ENCODE results near the gene NFATC3.
"Not testable (repeated sequence)": the region's sequence is repeated elsewhere in the genome, so short reads cannot be mapped to it uniquely, and the experiment has no call there.

NFATC3 gene

GRCh38 chr16:68113765-68114240, 28.6 kb downstream of the NFATC3 start:
- H3K4me3 Mint-ChIP-seq, result no peak overlapping the region
- H3K27ac Mint-ChIP-seq, result peak overlapping the region; percentile 54

DNA sequence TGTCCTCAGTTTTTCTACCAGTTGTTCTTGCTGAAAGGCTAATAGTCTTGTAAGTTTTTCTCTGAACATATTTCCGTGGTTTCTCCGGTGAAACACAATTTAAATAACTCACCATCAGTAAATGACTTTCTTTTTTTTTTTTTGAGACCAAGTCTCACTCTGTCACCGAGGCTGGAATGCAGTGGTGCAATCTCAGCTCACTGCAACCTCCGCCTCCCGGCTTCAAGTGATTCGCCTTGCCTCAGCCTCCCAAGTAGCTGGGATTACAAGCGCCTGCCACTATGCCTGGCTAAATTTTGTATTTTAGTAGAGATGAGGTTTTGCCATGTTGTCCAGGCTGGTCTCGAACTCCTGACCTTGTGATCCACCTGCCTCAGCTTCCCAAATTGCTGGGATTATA, 29.8 kb downstream of the NFATC3 start:
- H3K27ac Mint-ChIP-seq, result peak overlapping the region; percentile 28
- H3K4me1 Mint-ChIP-seq (ENCODE audit: low read depth), result peaks cover 87% of the 10 kb centered on the region
- peaks cover 14% of the 10 kb centered on the region for H3K36me3 Mint-ChIP-seq
- H3K9me3 Mint-ChIP-seq (ENCODE audit: low read depth); H3K27me3 Mint-ChIP-seq; H3K4me3 Mint-ChIP-seq: not testable (repeated sequence)

More at GRCh38 chr16:68113765-68114240, 28.6 kb downstream of the NFATC3 start:
- Mint-ChIP-seq H3K36me3 (peaks cover 20% of the 10 kb centered on the region), H3K4me1 (ENCODE audit: low read depth) (peaks cover 87% of the 10 kb centered on the region), H3K27me3 (no peaks in the 10 kb centered on the region), H3K9me3 (ENCODE audit: low read depth) (peaks cover 5% of the 10 kb centered on the region)

DNA sequence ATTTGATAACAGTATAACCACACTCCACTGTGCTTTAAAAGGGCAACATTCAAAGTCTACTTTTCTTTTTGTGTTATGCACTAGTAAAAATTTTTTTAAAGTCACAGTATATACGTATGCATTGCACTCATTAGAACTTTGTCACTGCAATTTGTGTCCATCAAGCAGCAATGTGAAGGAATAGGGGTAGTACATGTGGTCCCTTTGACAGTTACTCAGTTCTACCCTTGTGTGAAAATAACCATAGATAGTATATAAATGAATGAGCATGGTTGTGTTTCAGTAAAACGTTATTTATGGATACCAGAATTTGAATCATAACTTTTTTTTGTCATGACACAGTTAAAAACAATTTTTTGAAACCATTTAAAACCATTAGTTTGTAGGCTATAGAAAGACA, 30.7 kb downstream of the NFATC3 start:
- peaks cover 9% of the 10 kb centered on the region for H3K36me3 Mint-ChIP-seq
- peaks cover 89% of the 10 kb centered on the region for H3K4me1 Mint-ChIP-seq (ENCODE audit: low read depth)
- peak overlapping the region; percentile 72 for H3K27ac Mint-ChIP-seq
- no peaks in the 10 kb centered on the region for H3K27me3 Mint-ChIP-seq
- peak overlapping the region; percentile 9 for H3K4me3 Mint-ChIP-seq
- no peaks in the 10 kb centered on the region for H3K9me3 Mint-ChIP-seq (ENCODE audit: low read depth)

- Mint-ChIP-seq H3K9me3 (ENCODE audit: low read depth) (no peaks in the 10 kb centered on the region), H3K27ac (peak overlapping the region; percentile 76), H3K4me3 (peak overlapping the region; percentile 40), H3K27me3 (no peaks in the 10 kb centered on the region), H3K36me3 (peaks cover 6% of the 10 kb centered on the region), H3K4me1 (ENCODE audit: low read depth) (peaks cover 89% of the 10 kb centered on the region)
Observed at GRCh38 chr16:68116256-68116867, 31.2 kb downstream of the NFATC3 start.

DNA sequence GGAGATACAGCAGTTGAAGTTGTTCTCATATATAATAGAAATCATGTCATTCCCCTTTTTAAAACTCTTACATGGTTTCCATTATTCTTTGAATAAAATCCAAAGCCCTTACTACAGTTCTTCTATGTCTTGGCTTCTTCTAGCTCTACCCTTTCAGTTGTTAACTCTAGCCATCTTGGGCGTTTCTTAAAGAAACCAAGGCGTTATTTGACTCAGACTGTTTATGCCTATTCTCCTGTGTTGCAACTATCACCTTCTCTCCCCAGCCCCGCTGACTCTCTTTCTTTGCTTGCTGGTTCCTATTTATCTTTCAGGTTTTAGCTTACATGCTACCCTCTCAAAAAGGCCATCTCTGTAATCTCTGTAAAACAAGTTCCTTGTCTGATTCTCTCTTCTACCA, 32.7 kb downstream of the NFATC3 start:
- H3K27ac Mint-ChIP-seq, result peak overlapping the region; percentile 18
- peaks cover 3% of the 10 kb centered on the region for H3K36me3 Mint-ChIP-seq
- H3K4me1 Mint-ChIP-seq (ENCODE audit: low read depth), result peaks cover 94% of the 10 kb centered on the region
- peak overlapping the region; percentile 17 for H3K4me3 Mint-ChIP-seq
- no peaks in the 10 kb centered on the region for H3K27me3 Mint-ChIP-seq
- no peaks in the 10 kb centered on the region for H3K9me3 Mint-ChIP-seq (ENCODE audit: low read depth)

GRCh38 chr16:68118954-68119353, 33.8 kb downstream of the NFATC3 start:
- H3K27me3 Mint-ChIP-seq, result not testable (repeated sequence)

GRCh38 chr16:68120496-68120895, 35.3 kb downstream of the NFATC3 start:
- H3K36me3 Mint-ChIP-seq; H3K27me3 Mint-ChIP-seq; H3K4me3 Mint-ChIP-seq; H3K9me3 Mint-ChIP-seq (ENCODE audit: low read depth): not testable (repeated sequence)
- Mint-ChIP-seq H3K27ac (peak overlapping the region; percentile 81), H3K4me1 (ENCODE audit: low read depth) (peaks cover 76% of the 10 kb centered on the region)

More at GRCh38 chr16:68118954-68119353, 33.8 kb downstream of the NFATC3 start:
- H3K4me1 Mint-ChIP-seq (ENCODE audit: low read depth), result peaks cover 85% of the 10 kb centered on the region
- H3K27ac Mint-ChIP-seq, result peak overlapping the region; percentile 81
- H3K9me3 Mint-ChIP-seq (ENCODE audit: low read depth); H3K4me3 Mint-ChIP-seq; H3K36me3 Mint-ChIP-seq: not testable (repeated sequence)

GRCh38 chr16:68126395-68126794, 41.2 kb downstream of the NFATC3 start:
- Mint-ChIP-seq H3K36me3 (peaks cover 4% of the 10 kb centered on the region), H3K27me3 (no peaks in the 10 kb centered on the region), H3K4me3 (no peak overlapping the region), H3K4me1 (ENCODE audit: low read depth) (peaks cover 64% of the 10 kb centered on the region), H3K9me3 (ENCODE audit: low read depth) (no peaks in the 10 kb centered on the region), H3K27ac (peak overlapping the region; percentile 64)

DNA sequence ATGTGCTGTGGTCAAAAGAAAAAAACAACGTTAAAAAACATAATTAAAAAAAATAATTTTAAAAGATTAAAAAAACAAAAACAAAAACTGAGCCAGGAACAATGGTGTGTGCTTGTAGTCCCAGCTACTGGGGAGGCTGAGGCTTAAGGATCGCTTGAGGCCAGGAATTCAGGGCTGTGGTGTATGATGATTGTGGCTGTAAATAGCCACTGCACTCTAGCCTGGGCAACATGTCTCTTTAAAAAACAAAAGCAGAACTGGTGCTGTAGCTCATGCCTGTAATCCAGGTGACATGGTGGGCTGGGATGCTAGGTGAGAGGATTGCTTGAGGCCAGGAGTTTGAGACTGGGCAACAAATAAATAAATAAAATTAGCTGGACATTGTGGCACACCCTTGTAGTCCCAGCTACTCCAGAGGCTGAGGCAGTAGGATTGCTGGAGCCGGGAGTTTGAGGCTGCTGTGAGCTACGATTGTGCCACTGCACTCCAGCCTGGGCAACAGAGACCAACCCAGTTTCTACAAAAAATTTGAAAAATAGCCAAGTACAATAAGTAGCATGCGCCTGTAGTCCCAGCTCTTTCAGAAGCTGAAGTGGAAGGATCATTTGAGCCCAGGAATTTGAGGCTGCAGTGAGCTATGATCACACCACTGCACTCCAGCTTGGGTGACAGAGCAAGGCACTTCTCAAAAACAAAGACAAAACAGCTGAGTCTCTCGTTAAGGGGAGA, 43.6 kb downstream of the NFATC3 start:
- peak overlapping the region; percentile 83 for H3K27ac Mint-ChIP-seq
- H3K9me3 Mint-ChIP-seq (ENCODE audit: low read depth), result no peaks in the 10 kb centered on the region
- H3K27me3 Mint-ChIP-seq, result no peaks in the 10 kb centered on the region
- H3K4me1 Mint-ChIP-seq (ENCODE audit: low read depth), result peaks cover 66% of the 10 kb centered on the region
- H3K4me3 Mint-ChIP-seq, result no peak overlapping the region
- peaks cover 6% of the 10 kb centered on the region for H3K36me3 Mint-ChIP-seq

DNA sequence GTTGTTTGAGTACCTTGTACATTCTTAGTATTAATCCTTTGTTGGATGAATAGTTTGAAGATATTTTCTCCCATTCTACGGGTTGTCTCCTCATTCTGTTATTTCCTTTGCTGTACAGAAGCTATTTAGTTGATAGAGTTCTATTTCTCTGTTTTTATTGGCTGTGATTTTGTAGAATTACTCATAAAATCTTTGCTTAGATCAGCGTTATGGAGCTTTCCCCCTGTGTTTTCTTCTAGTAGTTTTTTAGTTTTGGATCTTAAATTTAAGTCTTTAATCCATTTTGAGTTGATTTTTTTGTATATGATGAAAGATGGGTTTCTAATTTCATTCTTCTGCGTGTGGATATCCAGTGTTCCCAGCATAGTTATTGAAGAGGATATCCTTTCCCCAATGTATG, 45.4 kb downstream of the NFATC3 start:
- Mint-ChIP-seq H3K27me3 (no peaks in the 10 kb centered on the region), H3K4me3 (no peak overlapping the region), H3K4me1 (ENCODE audit: low read depth) (peaks cover 68% of the 10 kb centered on the region), H3K27ac (peak overlapping the region; percentile 93), H3K9me3 (ENCODE audit: low read depth) (no peaks in the 10 kb centered on the region), H3K36me3 (peaks cover 6% of the 10 kb centered on the region)

- H3K4me1 Mint-ChIP-seq (ENCODE audit: low read depth), result peaks cover 68% of the 10 kb centered on the region
- H3K4me3 Mint-ChIP-seq, result peak overlapping the region; percentile 76
- H3K36me3 Mint-ChIP-seq, result peaks cover 6% of the 10 kb centered on the region
- peak overlapping the region; percentile 93 for H3K27ac Mint-ChIP-seq
- no peaks in the 10 kb centered on the region for H3K9me3 Mint-ChIP-seq (ENCODE audit: low read depth)
- H3K27me3 Mint-ChIP-seq, result no peaks in the 10 kb centered on the region
Observed at GRCh38 chr16:68131813-68132706, 46.9 kb downstream of the NFATC3 start.

GRCh38 chr16:68133000-68133399, 47.8 kb downstream of the NFATC3 start:
- not testable (repeated sequence) for H3K36me3 Mint-ChIP-seq; H3K27me3 Mint-ChIP-seq; H3K4me3 Mint-ChIP-seq; H3K27ac Mint-ChIP-seq; H3K9me3 Mint-ChIP-seq (ENCODE audit: low read depth)
- H3K4me1 Mint-ChIP-seq (ENCODE audit: low read depth), result peaks cover 61% of the 10 kb centered on the region

GRCh38 chr16:68134644-68135043, 49.5 kb downstream of the NFATC3 start:
- peaks cover 9% of the 10 kb centered on the region for H3K36me3 Mint-ChIP-seq
- no peaks in the 10 kb centered on the region for H3K27me3 Mint-ChIP-seq
- H3K4me3 Mint-ChIP-seq, result no peak overlapping the region
- peak overlapping the region; percentile 68 for H3K27ac Mint-ChIP-seq
- H3K9me3 Mint-ChIP-seq (ENCODE audit: low read depth), result no peaks in the 10 kb centered on the region
- H3K4me1 Mint-ChIP-seq (ENCODE audit: low read depth), result peaks cover 60% of the 10 kb centered on the region

GRCh38 chr16:68136515-68136914, 51.3 kb downstream of the NFATC3 start:
- Mint-ChIP-seq H3K36me3 (peaks cover 6% of the 10 kb centered on the region), H3K27me3 (no peaks in the 10 kb centered on the region), H3K4me1 (ENCODE audit: low read depth) (peaks cover 53% of the 10 kb centered on the region), H3K9me3 (ENCODE audit: low read depth) (no peaks in the 10 kb centered on the region), H3K27ac (peak overlapping the region; percentile 29), H3K4me3 (no peak overlapping the region)

GRCh38 chr16:68144008-68144407, 58.8 kb downstream of the NFATC3 start:
- H3K9me3 Mint-ChIP-seq (ENCODE audit: low read depth), result no peaks in the 10 kb centered on the region
- H3K4me3 Mint-ChIP-seq, result no peak overlapping the region
- peaks cover 9% of the 10 kb centered on the region for H3K36me3 Mint-ChIP-seq
- H3K27ac Mint-ChIP-seq, result peak overlapping the region; percentile 50
- H3K4me1 Mint-ChIP-seq (ENCODE audit: low read depth), result peaks cover 62% of the 10 kb centered on the region
- no peaks in the 10 kb centered on the region for H3K27me3 Mint-ChIP-seq
